Uterus (tissue), 2 donors: Measurements from ENCODE around the gene PPP2R5B.

Experiments
- CTCF ChIP-seq, 4 experiments: fragments of 200-600 bp in 2 of 4; fragments of 450-650 bp in 2 of 4; sonication (generic) in 2 of 4; IDR thresholded peaks; one replicate each; pipeline ENCODE4 v1.5.1; 2016 to 2019; ENCODE audit warnings: antibody characterized with exemption in 4 of 4, mild to moderate bottlenecking in 2 of 4, moderate library complexity in 1 of 4
- POLR2A ChIP-seq, 2 donors: fragments of 450-650 bp; IDR thresholded peaks; one replicate each; pipeline ENCODE4 v1.6.1; 2016; ENCODE audit warnings: antibody characterized with exemption in 2 of 2, mild to moderate bottlenecking in 1 of 2, moderate library complexity in 1 of 2

GRCh38 chr11:64887234-64887756 is 37.2 kb upstream of the PPP2R5B start:
- TF ChIP-seq CTCF (IDR thresholded peaks at IDR 0.05), result no peak
- TF ChIP-seq POLR2A (IDR thresholded peaks at IDR 0.05), result no peak
